HCT116 (cell line): ENCODE data around the gene CENPU.

Source experiments
- EZH2 ChIP-seq: fragments of 200-600 bp; sonication (generic); IDR thresholded peaks from 2 replicates; pipeline ENCODE4 v1.6.1; 2017; ENCODE audit warnings: antibody characterized with exemption, mixed run types
- JUND ChIP-seq: IDR thresholded peaks from 2 replicates; pipeline ENCODE4 v1.6.1; 2012
- POLR2AphosphoS5 ChIP-seq: IDR thresholded peaks from 2 replicates; pipeline ENCODE4 v1.6.1; 2011; ENCODE audit warnings: mild to moderate bottlenecking, low read depth, low read length, moderate library complexity
- RAD21 ChIP-seq: IDR thresholded peaks from 2 replicates; pipeline ENCODE4 v1.6.1; 2012; ENCODE audit warnings: low read depth, mild to moderate bottlenecking
- TCF7L2 ChIP-seq: IDR thresholded peaks from 2 replicates; pipeline ENCODE4 v1.7.0; 2011; ENCODE audit warnings: borderline replicate concordance, inconsistent platforms; ENCODE audit not compliant: insufficient read depth, insufficient read length; ENCODE audit errors: extremely low read depth
- YY1 ChIP-seq: IDR thresholded peaks from 2 replicates; pipeline ENCODE4 v1.6.1; 2011; ENCODE audit warnings: low read length, low read depth, moderate library complexity, mild to moderate bottlenecking; ENCODE audit not compliant: insufficient replicate concordance; ENCODE audit errors: extremely low read depth
- TF ChIP-seq, protein P1 (sequence below), 3 experiments: fragments of 200-600 bp in 1 of 3; sonication (generic) in 1 of 3; IDR thresholded peaks in 2 of 3; conservative IDR thresholded peaks in 1 of 3; 2 replicates each; pipeline ENCODE4 v1.5.1; 2012 to 2017; ENCODE audit warnings: low read depth in 2 of 3, low read length in 2 of 3, antibody characterized with exemption in 1 of 3, borderline replicate concordance in 1 of 3, control low read depth in 1 of 3, mild to moderate bottlenecking in 1 of 3, mixed read lengths in 1 of 3, mixed run types in 1 of 3, moderate library complexity in 1 of 3; ENCODE audit not compliant: insufficient read depth in 1 of 3
- TF ChIP-seq, protein P2 (sequence below): IDR thresholded peaks from 2 replicates; pipeline ENCODE4 v1.6.1; 2012
- TF ChIP-seq, protein P3 (sequence below): IDR thresholded peaks from 2 replicates; pipeline ENCODE4 v1.6.1; 2012; ENCODE audit warnings: low read depth

DNA sequence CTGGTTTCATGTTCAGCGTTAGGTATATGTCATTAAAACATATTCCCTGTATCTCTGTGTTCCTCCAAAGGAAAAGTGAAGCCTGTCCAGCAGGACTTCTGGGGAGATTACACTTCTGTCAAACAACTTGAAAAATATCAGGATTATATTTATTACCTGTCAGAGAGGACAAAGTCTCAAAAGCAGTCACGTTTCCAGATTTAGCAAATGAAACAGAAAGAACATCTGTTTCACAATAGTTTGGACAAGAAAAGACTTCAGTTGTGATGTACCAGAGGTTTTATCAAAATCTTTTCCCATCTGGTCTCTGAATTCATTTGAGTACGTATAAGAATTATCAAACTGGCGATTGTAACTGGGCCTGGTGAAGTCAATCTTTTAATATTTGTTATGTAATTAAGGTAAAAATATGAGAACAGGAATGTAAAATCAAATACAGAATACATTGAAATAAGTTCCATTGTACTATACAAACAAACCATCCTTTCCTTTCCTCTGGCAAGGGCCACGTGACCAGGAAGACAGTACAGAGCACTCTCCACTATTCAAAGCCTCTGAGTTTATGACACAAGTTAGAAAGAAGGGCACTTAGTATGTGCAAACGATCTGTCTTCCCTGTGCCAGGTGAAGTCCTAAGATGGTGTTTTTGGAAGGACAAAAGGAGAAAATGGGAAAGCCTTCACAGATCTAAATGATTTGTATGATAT is 87.8 kb downstream of the CENPU start:
- no peak for TF ChIP-seq POLR2AphosphoS5
- TF ChIP-seq, protein P1, sequence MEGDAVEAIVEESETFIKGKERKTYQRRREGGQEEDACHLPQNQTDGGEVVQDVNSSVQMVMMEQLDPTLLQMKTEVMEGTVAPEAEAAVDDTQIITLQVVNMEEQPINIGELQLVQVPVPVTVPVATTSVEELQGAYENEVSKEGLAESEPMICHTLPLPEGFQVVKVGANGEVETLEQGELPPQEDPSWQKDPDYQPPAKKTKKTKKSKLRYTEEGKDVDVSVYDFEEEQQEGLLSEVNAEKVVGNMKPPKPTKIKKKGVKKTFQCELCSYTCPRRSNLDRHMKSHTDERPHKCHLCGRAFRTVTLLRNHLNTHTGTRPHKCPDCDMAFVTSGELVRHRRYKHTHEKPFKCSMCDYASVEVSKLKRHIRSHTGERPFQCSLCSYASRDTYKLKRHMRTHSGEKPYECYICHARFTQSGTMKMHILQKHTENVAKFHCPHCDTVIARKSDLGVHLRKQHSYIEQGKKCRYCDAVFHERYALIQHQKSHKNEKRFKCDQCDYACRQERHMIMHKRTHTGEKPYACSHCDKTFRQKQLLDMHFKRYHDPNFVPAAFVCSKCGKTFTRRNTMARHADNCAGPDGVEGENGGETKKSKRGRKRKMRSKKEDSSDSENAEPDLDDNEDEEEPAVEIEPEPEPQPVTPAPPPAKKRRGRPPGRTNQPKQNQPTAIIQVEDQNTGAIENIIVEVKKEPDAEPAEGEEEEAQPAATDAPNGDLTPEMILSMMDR (IDR thresholded peaks at IDR 0.05 in 2 of 3, conservative IDR thresholded peaks at IDR 0.05 in 1 of 3; ENCODE audit: borderline replicate concordance in 1 of 3, insufficient read depth in 1 of 3, low read depth in 2 of 3, low read length in 2 of 3) = no peak
- TF ChIP-seq EZH2 = no peak
- TF ChIP-seq JUND = no peak
- TF ChIP-seq YY1 = no peak
- no peak for TF ChIP-seq TCF7L2
- TF ChIP-seq, protein P2, sequence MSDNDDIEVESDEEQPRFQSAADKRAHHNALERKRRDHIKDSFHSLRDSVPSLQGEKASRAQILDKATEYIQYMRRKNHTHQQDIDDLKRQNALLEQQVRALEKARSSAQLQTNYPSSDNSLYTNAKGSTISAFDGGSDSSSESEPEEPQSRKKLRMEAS = no peak
- no peak for TF ChIP-seq RAD21
- TF ChIP-seq, protein P3, sequence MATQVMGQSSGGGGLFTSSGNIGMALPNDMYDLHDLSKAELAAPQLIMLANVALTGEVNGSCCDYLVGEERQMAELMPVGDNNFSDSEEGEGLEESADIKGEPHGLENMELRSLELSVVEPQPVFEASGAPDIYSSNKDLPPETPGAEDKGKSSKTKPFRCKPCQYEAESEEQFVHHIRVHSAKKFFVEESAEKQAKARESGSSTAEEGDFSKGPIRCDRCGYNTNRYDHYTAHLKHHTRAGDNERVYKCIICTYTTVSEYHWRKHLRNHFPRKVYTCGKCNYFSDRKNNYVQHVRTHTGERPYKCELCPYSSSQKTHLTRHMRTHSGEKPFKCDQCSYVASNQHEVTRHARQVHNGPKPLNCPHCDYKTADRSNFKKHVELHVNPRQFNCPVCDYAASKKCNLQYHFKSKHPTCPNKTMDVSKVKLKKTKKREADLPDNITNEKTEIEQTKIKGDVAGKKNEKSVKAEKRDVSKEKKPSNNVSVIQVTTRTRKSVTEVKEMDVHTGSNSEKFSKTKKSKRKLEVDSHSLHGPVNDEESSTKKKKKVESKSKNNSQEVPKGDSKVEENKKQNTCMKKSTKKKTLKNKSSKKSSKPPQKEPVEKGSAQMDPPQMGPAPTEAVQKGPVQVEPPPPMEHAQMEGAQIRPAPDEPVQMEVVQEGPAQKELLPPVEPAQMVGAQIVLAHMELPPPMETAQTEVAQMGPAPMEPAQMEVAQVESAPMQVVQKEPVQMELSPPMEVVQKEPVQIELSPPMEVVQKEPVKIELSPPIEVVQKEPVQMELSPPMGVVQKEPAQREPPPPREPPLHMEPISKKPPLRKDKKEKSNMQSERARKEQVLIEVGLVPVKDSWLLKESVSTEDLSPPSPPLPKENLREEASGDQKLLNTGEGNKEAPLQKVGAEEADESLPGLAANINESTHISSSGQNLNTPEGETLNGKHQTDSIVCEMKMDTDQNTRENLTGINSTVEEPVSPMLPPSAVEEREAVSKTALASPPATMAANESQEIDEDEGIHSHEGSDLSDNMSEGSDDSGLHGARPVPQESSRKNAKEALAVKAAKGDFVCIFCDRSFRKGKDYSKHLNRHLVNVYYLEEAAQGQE = no peak
